Measurements from ENCODE around the gene GPX6. TPM values are rescaled to one million over a fixed set of nuclear protein-coding genes. Genes with fewer than 3 reads are reported as not detected.
"Not testable (repeated sequence)": the region's sequence is repeated elsewhere in the genome, so short reads cannot be mapped to it uniquely, and the experiment has no call there.

The GPX6 gene
- total and polyA plus RNA-seq, 2 experiments from 2014 or later: 0.41 TPM; not detected in 1

DNA sequence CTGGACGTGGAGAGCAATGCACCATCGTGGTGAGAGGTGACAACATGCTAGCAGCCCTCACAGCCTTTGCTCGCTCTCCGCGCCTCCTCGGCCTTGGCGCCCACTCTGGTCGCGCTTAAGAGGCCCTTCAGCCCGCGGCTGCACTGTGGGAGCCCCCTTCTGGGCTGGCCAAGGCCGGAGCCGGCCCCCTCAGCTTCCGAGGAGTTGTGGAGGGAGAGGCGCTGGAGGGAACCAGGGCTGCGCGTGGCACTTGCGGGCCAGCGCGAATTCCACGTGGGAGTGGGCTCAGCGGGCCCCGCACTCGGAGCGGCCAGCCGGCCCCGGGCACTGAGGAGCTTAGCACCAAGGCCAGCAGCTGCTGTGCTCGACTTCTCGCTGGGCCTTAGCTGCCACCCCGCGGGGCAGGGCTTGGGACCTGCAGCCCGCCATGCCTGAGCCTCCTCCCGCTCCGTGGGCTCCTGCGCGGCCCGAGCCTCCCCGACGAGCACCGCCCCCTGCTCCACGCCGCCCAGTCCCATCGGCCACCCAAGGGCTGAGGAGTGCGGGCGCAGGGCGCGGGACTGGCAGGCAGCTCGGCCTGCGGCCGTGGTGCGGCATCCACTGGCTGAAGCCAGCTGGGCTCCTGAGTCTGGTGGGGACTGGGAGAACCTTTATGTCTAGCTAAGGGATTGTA lies 3.8 kb downstream of the GPX6 start:
- Histone ChIP-seq H3K9me2 (replicated peaks; ENCODE audit: insufficient read depth) (no peaks in the 10 kb centered on the region), H3K27me3 (peaks cover under 1% of the 10 kb centered on the region), H3K4me1 (ENCODE audit: insufficient read depth) (no peaks in the 10 kb centered on the region), H3K36me3 (replicated peaks; ENCODE audit: insufficient read depth, low read depth) (no peaks in the 10 kb centered on the region), H3K9me3 (ENCODE audit: low read depth) (no peaks in the 10 kb centered on the region), H3K4me3 (no peak overlapping the region), H3K4me2 (no peak overlapping the region), H4K20me1 (ENCODE audit: insufficient read depth, poor library complexity, severe bottlenecking) (no peaks in the 10 kb centered on the region), H2AFZ (no peak overlapping the region), H3K27ac (no peak overlapping the region), H3K79me2 (no peaks in the 10 kb centered on the region)
- DNase-seq (ENCODE audit: low spot score): no peak
- TF ChIP-seq EZH2phosphoT487 (IDR thresholded peaks at IDR 0.05; ENCODE audit: low read depth, severe bottlenecking, unreplicated experiment): no peak
- TF ChIP-seq, protein P1, sequence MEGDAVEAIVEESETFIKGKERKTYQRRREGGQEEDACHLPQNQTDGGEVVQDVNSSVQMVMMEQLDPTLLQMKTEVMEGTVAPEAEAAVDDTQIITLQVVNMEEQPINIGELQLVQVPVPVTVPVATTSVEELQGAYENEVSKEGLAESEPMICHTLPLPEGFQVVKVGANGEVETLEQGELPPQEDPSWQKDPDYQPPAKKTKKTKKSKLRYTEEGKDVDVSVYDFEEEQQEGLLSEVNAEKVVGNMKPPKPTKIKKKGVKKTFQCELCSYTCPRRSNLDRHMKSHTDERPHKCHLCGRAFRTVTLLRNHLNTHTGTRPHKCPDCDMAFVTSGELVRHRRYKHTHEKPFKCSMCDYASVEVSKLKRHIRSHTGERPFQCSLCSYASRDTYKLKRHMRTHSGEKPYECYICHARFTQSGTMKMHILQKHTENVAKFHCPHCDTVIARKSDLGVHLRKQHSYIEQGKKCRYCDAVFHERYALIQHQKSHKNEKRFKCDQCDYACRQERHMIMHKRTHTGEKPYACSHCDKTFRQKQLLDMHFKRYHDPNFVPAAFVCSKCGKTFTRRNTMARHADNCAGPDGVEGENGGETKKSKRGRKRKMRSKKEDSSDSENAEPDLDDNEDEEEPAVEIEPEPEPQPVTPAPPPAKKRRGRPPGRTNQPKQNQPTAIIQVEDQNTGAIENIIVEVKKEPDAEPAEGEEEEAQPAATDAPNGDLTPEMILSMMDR (IDR thresholded peaks at IDR 0.05; ENCODE audit: poor library complexity): no peak
- no peak for TF ChIP-seq EZH2 (IDR thresholded peaks at IDR 0.05; ENCODE audit: borderline replicate concordance)
- WGBS (ENCODE audit: low lambda C conversion rate, missing lambda C conversion rate): 96% methylated on average over 49 of the region's 51 CpGs

DNA sequence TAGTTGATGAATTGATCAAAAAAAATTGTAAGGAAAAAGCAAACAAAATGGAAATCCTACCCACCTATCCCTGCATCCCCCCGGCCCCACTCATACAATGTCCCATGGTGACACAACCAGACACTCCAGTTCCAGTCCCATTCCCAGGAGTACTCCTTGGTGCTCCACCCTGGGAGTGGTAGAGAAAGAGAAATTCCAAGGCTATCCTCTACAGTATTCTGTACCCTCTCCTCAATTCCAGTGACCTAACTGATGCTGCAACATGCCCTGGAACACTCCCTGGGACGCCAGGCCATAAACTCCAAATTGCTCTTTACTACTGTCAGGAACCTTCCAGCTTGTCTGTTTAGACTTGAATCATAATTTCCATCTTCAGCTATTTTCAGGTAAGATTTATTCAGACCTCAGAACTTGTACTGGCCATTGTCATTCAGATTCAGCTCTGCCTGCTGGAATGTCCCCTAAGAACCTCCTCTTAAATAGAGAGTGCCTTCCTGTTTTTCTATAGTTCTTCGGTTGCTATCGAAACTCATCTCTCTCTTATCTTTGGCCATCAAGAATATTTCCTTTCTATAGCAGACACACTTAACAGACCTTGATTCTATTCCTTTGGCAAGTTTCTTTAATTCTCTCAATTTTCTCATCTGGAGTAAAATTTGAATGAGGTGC lies 8.7 kb downstream of the GPX6 start:
- Histone ChIP-seq H2AFZ (no peak overlapping the region), H3K9me3 (ENCODE audit: low read depth) (no peaks in the 10 kb centered on the region), H3K4me3 (no peak overlapping the region), H3K27ac (no peak overlapping the region), H4K20me1 (ENCODE audit: insufficient read depth, poor library complexity, severe bottlenecking) (no peaks in the 10 kb centered on the region), H3K4me2 (no peak overlapping the region), H3K9me2 (replicated peaks; ENCODE audit: insufficient read depth) (no peaks in the 10 kb centered on the region), H3K4me1 (ENCODE audit: insufficient read depth) (no peaks in the 10 kb centered on the region), H3K36me3 (replicated peaks; ENCODE audit: insufficient read depth, low read depth) (no peaks in the 10 kb centered on the region), H3K79me2 (no peaks in the 10 kb centered on the region), H3K27me3 (no peaks in the 10 kb centered on the region)
- DNase-seq (ENCODE audit: low spot score): no peak
- TF ChIP-seq, protein P1 (IDR thresholded peaks at IDR 0.05; ENCODE audit: poor library complexity): no peak
- no peak for TF ChIP-seq EZH2 (IDR thresholded peaks at IDR 0.05; ENCODE audit: borderline replicate concordance)
- no peak for TF ChIP-seq EZH2phosphoT487 (IDR thresholded peaks at IDR 0.05; ENCODE audit: low read depth, severe bottlenecking, unreplicated experiment)
- WGBS (ENCODE audit: low lambda C conversion rate, missing lambda C conversion rate): 81% methylated on average over 4 of the region's 4 CpGs

DNA sequence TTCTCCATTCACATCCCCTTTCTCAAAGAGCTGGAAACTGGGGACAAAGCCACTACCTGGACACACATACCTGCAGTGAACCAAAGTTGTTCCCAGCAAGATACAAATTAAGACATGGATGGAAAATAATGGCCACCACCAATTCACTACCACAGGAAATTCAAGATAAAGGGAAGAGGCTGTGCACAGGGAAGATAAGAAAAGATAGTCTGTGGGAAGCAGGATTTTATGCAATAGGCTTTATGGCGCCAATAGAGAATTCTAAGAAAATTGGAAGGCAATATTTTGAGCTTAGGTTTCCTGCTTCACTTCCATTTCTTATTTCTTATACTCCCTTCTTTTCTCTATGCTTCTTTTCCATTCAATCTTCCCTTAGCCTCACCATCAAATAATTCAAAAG lies 9.9 kb downstream of the GPX6 start:
- Histone ChIP-seq H3K36me3 (replicated peaks; ENCODE audit: insufficient read depth, low read depth) (no peaks in the 10 kb centered on the region), H2AFZ (no peak overlapping the region), H4K20me1 (ENCODE audit: insufficient read depth, poor library complexity, severe bottlenecking) (no peaks in the 10 kb centered on the region), H3K9me2 (replicated peaks; ENCODE audit: insufficient read depth) (no peaks in the 10 kb centered on the region), H3K27me3 (no peaks in the 10 kb centered on the region), H3K9me3 (ENCODE audit: low read depth) (no peaks in the 10 kb centered on the region), H3K4me2 (no peak overlapping the region), H3K4me3 (no peak overlapping the region), H3K27ac (no peak overlapping the region), H3K79me2 (no peaks in the 10 kb centered on the region), H3K4me1 (ENCODE audit: insufficient read depth) (no peaks in the 10 kb centered on the region)
- WGBS (ENCODE audit: low lambda C conversion rate, missing lambda C conversion rate): 88% methylated on average over 1 of the region's 1 CpG
- TF ChIP-seq, protein P1 (IDR thresholded peaks at IDR 0.05; ENCODE audit: poor library complexity): no peak
- no peak for TF ChIP-seq EZH2phosphoT487 (IDR thresholded peaks at IDR 0.05; ENCODE audit: low read depth, severe bottlenecking, unreplicated experiment)
- TF ChIP-seq EZH2 (IDR thresholded peaks at IDR 0.05; ENCODE audit: borderline replicate concordance): no peak
- DNase-seq (ENCODE audit: low spot score): no peak

DNA sequence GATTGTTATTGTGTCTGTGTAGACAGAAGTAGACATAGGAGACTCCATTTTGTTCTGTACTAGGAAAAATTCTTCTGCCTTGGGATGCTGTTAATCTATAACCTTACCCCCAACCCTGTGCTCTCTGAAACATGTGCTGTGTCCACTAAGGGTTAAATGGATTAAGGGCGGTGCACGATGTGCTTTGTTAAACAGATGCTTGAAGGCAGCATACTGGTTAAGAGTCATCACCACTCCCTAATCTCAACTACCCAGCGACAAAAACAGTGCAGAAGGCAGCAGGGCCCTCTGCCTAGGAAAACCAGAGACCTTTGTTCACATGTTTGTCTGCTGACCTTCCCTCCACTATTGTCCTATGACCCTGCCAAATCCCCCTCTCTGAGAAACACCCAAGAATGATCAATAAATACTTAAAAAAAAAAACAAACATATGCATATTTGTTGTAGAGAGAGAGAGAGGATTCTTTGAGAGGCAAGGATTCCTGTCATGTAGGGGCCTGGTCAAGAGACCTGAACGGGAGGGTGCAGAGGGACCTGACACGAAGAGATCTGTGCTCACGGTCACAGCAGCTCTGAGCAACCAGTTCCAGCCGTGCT lies 12.8 kb downstream of the GPX6 start:
- 50% methylated on average over 7 of the region's 7 CpGs for WGBS (ENCODE audit: low lambda C conversion rate, missing lambda C conversion rate)
- not testable (repeated sequence) for H3K27me3 ChIP-seq; H3K79me2 ChIP-seq; H3K36me3 ChIP-seq (replicated peaks; ENCODE audit: insufficient read depth, low read depth); H4K20me1 ChIP-seq (ENCODE audit: insufficient read depth, poor library complexity, severe bottlenecking); H3K9me2 ChIP-seq (replicated peaks; ENCODE audit: insufficient read depth); H2AFZ ChIP-seq; H3K9me3 ChIP-seq (ENCODE audit: low read depth); DNase-seq (ENCODE audit: low spot score); H3K4me1 ChIP-seq (ENCODE audit: insufficient read depth); H3K27ac ChIP-seq; H3K4me3 ChIP-seq; H3K4me2 ChIP-seq

DNA sequence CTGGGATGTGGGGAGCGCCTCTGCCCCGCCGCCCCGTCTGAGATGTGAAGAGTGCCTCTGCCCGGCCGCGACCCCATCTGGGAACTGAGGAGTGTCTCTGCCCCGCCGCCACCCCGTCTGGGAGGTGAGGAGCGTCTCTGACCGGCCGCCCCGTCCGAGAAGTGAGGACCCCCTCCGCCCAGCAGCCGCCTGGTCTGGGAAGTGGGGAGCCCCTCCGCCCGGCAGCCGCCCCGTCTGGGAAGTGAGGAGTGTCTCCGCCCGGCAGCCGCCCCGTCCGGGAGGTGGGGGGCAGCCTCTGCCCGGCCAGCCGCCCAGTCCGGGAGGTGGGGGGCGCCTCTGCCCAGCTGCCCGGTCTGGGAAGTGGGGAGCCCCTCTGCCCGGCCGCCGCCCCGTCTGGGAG lies 13.5 kb downstream of the GPX6 start:
- not testable (repeated sequence) for H3K36me3 ChIP-seq (replicated peaks; ENCODE audit: insufficient read depth, low read depth); H3K4me3 ChIP-seq; H3K9me2 ChIP-seq (replicated peaks; ENCODE audit: insufficient read depth); H4K20me1 ChIP-seq (ENCODE audit: insufficient read depth, poor library complexity, severe bottlenecking); H3K4me2 ChIP-seq; H3K27me3 ChIP-seq; H3K4me1 ChIP-seq (ENCODE audit: insufficient read depth); H3K27ac ChIP-seq; H3K79me2 ChIP-seq; H3K9me3 ChIP-seq (ENCODE audit: low read depth); H2AFZ ChIP-seq; DNase-seq (ENCODE audit: low spot score)
- 100% methylated on average over 6 of the region's 35 CpGs for WGBS (ENCODE audit: low lambda C conversion rate, missing lambda C conversion rate)

Data from hepatocyte (in vitro differentiated cells).